DMS114 treated with DMSO at 0.1 percent for 48 hours (cell line): Measurements from ENCODE around the gene CASQ2.

Experiments used
- DNase-seq: peaks from one replicate; lab custom pipeline; 2025; ENCODE audit not compliant: unreplicated experiment; lab: John Stamatoyannopoulos, UW

CASQ2 gene

DNA sequence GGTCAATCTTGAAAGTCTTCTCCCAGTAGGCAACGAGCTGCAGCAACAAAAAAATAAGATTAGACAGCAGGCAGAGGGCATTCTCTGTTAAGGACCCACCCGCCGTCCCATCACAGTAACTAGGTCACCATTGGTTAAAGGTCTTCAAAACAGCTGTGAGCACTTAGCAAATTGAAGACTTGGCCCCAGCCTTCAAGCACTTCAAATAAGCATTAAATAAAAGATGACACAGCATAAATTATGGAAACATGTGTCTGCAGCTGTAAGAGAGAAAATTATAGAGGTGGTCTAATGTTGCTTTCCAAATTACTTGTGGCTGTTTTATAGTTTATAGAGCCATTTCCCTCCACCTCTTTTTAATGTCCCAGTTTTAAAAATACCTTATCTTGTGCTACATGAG lies 65.6 kb downstream of the CASQ2 start:
- no peak for DNase-seq

DNA sequence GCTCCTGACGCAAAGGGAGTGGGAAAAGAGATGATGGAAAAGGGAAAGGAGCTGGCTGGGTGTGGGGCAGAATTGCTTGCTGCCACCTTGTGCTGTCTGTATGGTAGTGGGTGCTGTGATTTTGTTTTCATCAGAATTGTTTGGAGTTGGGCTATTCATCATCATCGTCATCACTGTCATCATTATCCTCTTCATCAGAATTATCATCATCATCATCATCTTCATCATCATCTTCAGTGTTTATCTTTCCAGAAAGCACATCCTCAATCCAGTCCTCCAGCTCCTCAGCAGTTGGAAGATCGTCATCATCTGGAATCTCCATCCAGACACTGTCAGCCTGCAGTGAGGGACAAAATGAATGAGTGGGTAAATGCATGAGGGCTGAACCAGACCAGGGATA lies 67.4 kb downstream of the CASQ2 start:
- no peak for DNase-seq

DNA sequence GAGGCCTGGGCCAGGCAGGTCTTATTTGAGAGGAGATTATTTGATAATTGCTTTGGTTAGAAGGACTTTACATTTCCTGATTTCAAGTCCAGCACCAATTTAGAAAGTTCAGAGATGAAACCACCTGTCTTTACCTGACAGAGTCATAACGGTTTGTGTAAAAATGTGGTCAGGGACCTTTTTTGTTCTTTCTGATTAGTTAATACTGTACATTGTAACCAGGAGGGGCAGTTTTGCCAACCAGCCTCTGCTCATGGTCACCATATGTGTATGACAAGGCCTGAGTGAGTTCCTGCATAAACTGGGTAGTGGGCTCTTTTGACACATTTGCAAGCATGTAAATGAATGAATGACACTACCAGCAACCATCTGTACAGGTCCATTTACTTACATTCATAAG lies 70.9 kb downstream of the CASQ2 start:
- no peak for DNase-seq

DNA sequence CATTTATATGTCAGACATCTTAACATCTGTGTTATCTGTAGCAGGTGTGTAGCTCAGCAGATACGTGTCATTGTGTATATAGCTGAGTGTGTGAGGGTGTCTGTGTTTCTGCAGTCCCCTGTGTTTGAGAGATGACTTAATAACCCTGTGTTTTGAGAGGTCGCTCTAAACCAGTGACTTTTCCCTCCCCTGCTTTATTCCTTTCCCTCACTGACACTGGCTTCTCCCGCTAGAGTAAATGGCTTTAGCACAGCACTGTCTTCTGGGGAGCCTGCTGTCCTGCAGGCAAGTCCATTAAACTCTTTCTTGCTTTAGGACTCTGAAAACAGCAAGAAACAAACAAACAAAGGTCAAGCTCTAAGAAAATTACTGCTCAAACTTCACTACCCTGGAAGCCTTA lies 73.7 kb downstream of the CASQ2 start:
- no peak for DNase-seq

DNA sequence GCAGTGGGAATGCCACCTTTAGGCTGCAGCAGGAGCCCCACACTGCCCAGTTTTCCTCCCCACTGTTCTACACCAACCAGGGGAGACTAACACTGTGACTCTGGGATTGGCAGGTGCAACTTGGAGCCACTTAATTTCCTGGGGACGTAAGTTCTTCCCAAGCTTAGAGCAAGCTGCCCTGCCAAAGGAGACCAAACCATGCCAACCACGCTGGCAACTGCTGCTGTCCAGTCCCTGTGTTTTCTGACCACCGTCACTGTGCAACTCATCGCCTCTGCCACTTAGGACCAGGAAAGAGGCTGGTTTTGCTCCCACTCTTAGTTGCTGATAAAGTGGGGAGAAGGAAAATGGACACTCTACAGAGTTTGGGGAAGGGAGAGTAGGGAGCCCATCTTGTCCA lies 76.3 kb downstream of the CASQ2 start:
- DNase-seq, result no peak

DNA sequence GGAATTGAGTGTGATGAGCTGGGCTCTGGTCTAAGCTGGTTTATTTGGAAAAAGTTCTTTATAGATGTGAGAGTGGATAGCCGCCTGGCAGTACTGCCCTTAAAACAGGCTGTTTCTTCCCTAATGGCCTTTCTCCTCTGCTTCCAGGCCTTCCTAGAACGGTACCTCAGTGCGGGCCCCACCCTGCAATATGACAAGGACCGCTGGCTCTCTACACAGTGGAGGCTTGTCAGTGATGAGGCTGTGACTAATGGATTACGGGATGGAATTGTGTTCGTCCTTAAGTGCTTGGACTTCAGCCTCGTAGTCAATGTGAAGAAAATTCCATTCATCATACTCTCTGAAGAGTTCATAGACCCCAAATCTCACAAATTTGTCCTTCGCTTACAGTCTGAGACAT lies 77.5 kb downstream of the CASQ2 start:
- DNase-seq, result no peak

DNA sequence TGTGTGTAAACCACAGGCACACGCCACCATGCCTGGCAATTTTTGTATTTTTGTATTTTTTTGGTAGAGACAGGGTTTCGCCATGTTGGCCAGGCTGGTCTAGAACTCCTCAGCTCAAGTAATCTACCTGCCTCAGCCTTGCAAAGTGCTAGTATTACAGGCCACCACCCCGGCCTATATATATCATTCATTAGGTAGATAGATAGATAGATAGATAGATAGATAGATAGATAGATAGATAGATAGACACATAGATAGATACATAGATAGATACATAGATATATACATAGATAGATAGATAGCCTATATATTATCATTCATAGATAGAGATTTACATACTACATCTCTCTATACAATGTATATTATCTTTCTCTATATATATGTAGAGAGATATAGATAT lies 80.8 kb downstream of the CASQ2 start:
- DNase-seq, result no peak

DNA sequence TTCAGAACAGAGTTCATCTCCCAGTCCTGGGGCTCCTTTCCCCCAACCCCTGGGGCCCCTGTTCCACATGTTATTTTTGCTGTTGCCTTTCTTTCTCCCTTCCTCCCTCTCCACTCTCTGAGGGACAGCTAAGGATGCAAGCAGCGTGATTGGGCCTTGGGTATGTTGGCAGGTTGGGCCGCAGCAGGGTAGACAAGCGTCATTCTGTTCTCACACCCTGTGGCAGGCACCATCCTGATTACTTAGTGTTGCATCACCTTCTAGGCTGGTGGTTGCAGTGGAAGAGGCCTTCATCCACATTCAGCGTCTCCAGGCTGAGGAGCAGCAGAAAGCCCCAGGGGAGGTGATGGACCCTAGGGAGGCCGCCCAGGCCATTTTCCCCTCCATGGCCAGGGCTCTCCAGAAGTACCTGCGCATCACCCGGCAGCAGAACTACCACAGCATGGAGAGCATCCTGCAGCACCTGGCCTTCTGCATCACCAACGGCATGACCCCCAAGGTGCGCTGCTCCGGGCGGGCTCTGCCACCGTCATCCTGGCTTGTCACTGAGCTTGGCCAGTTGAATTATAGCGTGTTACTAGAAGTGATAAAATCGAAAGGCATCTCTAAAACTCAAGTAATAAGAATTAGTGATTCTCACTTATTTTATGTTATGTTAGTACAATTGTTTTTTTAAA lies 83.3 kb downstream of the CASQ2 start:
- no peak for DNase-seq

DNA sequence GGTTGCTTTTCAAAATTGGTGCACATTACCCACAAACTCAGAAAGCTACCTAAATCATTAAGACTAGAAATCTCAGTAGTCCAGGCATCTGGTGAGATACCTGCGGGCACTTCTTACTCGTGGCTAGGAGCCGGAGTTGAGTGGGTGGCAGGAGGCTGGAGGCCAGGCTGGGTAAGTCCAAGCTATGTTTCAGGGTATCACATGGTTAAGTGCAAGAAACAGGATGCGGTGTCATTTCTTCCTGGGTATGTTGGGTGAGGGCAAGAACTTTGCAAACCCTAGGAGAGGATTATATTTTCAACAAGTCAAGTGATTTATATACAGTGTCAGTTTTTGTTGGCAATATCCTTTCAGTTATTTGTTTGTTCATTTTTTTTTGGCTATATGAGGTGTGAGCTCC lies 85.7 kb downstream of the CASQ2 start:
- no peak for DNase-seq

DNA sequence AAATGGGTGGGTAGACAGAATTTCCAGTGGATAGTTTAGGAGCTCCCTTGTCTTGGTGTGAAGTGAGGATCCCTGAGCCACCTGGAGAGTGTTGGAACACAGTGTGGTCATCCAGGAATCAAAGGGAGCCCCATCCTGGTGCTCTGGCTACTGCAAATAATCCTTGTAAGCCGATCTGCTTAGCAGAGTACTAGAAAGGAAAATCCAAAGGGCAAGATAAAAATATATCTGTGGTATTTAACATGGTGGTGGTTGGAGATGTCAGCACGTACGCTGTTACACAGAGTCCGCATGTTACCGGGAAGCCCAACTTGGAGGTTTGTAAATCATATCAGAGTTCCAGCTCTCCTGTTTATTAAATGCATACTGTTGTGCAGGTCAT lies 87.8 kb downstream of the CASQ2 start:
- no peak for DNase-seq

DNA sequence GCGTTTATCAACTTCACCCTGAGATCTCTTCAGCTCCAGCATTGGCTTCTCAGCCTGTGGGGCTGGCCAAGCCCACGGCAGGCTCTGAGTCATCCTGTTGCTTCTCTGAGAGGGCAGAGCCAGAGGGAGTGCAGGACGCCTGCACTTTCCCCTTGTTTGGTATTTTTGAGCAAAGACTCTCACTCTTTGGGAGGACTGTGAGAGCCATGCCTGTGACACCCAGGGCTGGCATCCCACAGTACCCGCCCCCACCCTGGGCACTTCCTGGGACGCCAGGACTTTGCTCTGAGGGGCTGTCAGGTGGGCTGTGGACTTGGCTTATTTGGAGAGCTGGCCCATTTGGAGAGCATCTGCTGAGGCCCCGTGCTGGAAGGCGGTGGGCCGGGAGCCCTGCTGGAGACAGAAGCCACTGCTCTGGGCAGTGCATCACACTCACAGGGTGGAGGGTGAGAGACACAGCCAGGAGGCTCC lies 89.3 kb downstream of the CASQ2 start:
- DNase-seq, result no peak

DNA sequence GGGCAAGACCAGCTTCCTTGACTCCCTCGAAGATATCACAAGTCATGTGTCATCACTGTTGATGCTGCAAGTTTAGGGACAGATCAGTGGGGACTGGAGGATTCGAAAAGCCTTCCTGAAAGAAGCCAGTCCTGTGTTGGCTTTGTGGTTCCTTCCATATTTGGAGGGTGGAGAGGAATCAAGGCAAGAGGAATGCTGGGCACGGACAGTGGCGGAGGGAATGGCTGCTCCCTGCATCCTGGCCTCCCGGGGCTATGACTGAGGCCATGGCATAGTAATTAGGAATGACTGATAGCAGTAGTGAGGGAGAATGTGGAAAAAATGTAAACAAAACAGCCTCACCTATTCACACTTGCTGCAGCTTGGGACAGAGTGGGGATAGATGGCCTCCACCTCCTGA lies 90.4 kb downstream of the CASQ2 start:
- no peak for DNase-seq

DNA sequence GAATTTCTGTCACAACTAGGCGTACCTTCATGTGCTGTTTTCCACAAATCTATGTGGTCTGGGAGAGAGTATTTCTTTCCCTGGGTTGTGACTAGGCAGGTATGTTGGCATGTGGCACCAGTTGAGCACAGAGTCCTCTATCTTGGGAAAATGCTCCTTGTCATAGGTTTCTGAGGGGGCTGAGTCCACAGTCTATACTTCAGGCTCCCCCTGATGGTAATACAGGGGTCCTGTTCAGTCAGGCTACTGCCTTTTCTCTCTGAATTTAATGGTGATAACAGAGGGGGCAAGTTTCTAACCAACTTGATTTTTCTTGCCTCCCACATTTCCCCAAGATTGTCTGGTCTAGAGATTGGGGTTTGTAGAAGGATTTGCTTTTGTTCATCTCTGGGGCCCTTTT lies 90.9 kb downstream of the CASQ2 start:
- no peak for DNase-seq

DNA sequence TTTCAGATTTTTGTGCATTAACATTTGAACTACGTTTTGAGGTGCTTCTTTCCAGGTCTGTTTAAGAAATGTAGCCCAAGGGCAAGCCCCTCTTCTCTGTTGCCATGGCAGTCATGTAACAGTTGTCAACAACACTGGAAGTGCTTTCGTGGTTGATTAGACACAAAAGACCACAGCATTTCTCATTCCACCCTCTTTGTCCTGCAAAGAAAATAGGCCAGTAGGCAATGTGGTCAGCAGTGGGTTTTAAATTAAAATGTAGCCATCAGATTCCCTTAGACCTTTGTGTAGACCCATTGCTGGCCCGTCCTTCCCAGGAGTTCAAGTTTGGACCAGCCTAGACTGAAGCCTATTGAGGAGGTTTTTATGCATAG lies 91.3 kb downstream of the CASQ2 start:
- DNase-seq, result no peak

DNA sequence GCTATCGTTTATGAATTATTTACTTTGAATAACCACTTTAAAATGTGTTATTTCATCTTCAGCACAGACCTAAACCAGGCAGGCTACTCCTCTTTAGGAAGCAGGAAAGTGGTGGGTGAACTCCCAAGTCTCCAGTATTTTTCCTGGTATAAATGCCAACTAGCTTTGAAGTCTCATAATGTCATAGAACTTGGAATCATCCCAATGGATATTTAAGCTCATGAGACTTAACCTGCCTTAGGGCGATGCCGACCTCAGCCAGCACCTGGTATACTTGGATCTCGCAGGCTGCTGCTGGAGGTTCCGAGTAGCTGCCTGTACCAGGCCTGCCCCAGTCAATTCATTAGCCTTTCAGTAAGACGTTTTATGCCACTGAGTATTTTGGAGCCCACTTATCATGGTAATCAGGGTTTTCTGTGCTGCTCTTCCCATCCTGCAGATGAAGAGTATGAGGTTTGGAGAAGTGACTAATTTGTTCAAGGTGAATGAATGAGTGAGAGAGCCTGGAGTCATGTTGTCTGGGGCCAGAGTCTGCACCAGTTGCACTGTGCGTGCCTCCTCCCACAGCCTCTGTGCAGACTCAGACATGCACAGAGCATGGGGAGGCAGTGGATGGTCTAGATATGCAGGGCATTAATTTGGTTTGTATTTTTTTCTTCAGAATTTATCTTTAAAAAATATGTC lies 91.9 kb downstream of the CASQ2 start:
- DNase-seq, result no peak

DNA sequence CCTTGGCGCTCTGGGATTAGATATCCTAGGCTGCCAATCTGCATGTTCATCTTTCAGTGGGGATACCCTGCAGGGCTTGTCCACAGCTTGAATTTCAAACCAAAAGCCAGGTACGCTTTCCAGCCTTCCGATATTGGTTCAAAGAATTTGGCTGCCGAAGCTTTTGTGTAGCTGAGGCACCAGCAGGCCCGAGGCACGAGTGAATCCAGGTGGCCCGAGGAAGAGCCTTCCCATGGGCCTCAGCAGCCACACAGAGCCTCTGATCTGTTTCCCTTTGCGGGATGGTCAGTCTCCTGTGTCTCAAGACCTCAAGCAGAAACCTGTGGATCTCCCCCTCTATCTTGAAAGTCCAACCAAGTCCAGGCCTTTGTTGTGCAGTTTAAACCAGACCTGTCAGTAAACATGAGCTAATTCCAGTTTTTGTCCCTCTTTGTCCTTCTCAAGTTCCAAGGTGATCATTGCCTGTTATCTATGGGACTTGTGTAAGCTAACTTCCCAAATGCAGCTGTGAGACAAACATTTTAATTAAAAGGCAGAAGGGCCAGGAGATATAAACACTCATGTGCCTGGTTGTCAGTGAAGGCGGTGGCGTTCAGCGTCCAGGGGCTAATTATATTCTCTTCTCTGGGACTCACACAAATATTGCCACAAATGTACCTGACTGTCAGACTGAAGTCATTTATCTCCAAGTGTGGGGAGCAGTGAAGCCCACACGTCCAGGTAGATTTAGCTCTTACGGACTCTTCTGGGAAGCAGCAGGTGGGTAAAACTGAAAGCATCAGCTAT lies 96.1 kb downstream of the CASQ2 start:
- no peak for DNase-seq

DNA sequence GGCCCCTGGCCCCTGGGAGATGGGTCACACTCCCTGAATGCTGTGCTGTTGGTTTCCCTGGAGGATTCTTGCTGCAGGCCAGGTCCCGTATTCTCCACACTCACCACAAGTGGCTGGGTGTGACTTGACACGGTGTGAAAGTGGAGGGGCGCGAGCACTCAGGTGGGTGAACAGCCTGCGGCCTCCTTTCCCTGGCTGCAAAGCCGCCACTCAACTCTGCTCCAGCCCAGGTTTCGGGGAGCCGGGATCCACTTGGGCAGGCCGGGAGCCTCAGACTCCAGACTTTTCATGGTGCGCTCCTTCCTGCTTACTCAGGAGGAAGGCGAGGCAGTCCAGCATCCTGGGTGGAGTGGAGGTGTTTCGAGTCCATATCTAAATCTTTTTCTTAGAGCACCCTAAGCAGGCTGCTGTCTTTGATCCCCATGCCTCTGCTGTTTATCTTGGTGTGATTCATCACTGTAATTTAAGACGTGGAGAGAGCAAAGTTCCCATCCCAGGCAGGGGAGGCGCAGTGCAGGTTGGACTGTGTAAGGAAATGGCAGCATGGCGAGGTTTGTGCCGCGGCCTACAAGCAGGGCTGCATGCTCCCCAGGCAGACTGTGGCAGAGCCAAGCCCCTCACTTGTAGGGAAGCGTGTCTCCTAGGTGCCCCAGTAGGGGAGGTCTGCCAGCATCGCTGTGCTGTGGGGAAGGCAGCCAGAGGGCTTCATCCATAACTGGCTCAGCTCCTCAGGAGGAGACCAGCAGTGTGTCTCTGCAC lies 97.2 kb downstream of the CASQ2 start:
- no peak for DNase-seq

DNA sequence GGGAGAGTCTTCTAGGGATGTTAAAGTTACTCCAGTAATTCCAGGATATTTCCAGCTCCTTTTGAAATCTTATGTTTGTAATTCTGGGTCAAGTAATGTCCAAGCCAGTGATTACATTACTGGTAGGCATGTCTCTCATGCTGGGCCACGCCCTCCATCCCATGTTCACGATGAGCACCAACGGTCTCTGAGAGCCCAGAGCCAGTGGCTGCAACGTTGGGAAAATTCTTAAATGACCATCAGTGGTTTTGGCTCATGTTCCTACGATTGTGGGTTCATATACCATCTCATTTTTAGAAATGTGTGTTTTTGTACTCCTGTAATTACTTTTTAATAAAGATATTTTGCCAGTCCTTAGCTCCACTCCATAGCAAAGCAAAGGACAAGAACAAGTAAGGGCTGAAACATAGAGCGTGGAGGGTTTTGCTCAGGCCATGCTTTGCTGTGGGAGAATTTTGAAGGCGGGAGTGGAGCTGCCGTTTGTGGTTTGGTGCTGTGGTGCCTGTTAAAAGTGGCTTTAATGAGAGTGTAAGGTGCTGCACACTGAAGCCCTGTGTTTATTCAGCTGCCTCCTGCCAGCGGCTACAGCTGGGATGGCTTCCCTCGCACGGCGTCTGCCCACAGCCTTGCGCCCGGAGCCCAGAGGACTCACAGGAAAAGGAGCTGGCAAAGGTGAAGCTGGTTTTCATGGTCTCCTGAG lies 97.9 kb downstream of the CASQ2 start:
- no peak for DNase-seq

DNA sequence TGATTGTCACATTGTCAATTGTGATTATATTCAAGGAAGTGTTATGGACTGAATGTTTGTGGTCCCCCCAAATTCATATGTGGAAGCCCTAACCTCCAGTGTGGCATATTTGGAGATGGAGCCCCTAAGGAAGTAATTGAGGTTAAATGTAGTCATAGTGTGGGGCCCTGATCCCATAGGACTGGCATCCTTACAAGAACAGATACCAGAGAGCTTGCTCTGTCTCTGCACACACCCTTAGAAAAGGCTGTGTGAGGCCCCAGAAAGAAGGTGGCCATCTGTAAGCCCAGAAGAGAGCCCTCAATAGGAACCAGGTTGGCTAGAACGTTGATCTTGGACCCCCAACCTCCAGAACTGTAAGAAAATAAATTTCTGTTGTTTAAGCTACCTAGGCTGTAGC lies 98.6 kb downstream of the CASQ2 start:
- no peak for DNase-seq

DNA sequence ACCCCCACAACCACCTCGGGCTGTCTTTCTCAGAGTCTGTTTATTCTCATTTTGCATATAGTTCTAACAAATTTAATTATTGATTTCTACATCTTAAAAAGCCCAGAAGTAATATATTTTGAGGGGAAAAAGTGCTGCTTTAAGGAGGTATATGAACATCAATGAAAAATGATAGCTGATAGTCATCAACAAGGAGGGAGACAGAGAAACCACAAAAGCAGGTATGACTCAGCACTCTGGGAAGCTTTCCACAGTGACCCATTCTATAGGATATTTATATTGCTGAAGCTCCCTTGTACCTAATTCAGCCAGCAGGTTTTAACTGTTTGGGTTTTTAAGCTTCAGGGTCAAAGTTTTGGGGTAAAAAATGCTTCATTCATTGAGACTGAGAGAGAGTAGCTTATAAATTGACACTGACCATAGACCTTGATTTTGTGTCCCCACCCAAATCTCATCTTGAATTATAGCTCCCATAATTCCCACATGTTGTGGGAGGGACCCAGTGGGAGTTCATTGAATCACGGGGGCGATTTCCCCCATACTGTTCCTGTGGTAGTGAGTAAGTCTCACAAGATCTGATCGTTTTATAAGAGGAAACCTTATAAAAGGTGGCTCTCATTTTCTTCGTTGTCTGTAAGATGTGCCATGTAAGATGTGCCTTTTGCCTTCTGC lies 99.4 kb downstream of the CASQ2 start:
- no peak for DNase-seq
